Activated T-cell treated with anti-CD3 and anti-CD28 coated beads for 4 hours (primary cell): Measurements from ENCODE around the gene HTR3C.
"Not testable (repeated sequence)": the region's sequence is repeated elsewhere in the genome, so short reads cannot be mapped to it uniquely, and the experiment has no call there.

ENCODE experiments used
- DNase-seq: peaks from one replicate; pipeline ENCODE4 v3.0.0-alpha.2; 2020

Gene HTR3C, protein sequence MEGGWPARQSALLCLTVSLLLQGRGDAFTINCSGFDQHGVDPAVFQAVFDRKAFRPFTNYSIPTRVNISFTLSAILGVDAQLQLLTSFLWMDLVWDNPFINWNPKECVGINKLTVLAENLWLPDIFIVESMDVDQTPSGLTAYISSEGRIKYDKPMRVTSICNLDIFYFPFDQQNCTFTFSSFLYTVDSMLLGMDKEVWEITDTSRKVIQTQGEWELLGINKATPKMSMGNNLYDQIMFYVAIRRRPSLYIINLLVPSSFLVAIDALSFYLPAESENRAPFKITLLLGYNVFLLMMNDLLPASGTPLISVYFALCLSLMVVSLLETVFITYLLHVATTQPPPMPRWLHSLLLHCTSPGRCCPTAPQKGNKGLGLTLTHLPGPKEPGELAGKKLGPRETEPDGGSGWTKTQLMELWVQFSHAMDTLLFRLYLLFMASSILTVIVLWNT

DNA sequence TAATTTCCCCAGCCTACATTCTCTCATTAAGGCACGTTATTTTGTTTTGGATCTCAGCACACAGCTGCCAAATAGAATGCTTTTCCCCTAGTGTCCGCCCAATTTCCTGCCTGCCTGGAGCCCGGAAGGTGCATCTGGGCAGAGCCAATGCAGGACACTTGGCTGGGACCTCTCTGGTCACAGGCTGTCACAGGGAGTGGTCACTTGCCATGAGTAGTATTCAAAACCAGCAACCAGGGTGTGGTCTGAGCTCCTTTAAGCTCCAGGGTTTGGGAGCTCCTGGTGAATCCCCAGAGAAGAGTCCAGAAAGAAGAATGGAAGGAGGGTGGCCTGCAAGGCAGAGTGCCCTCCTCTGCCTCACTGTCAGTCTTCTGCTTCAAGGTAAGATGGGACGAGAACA lies at the start of gene HTR3C:
TSS of gene HTR3C (plus strand) at position 281 of the 400 bp plus-strand sequence. CDS start at position 315, 34 bp downstream.
- no peak for DNase-seq

DNA sequence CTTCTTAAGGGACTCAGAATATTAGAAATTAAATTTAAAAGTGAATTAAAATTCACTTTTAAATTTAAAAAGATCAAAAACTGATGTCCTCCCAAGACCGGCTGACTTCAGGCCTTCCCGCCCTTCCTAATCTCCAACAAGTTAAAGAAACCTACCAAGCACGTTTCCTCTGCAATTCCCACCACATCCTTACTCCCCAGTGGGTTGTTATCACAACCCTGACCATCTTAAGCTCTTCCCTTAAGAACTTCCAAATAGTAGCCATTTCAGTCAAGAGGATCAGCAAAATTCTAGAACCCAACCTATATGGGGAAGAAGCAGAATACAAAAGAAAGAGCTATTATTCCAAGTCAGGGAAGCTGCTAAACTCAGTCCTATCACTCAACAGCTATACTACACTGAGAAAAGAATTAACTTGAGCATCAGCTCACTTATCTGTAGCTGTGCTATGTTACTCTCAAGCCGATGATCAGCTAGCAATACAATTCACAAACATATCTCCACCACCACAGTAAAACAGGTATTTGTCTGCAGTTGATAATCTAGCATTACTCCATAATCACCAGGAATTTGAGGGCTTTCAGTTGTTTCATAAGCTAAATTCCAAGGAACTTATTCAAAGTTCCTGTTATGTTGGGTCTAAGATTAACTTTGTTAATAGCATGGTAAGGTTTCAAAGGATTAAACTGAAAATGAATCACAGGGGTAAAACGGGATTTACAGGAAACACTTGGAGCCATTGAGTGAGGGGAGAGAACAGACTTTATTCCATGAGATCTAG lies 49.5 kb upstream of the HTR3C start:
- no peak for DNase-seq

DNA sequence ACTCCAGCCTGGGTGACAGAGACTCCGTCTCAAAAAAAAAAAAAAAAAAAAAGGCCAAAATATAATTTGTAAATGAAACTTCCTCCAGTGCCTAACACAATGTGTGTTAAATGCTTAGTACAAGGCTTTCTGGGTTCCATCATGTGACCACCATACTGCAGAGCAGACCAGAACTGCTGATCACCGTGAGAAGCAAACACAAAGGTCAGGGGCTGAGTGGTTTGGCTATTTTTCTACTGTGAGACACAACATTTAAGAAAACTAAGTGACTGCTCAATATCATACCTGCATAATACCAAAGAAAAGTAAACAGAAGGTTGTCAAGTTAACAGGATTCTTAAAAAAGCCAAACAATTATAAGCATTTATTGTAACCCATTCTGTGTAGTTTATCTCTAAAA lies 48.4 kb upstream of the HTR3C start:
- no peak for DNase-seq

DNA sequence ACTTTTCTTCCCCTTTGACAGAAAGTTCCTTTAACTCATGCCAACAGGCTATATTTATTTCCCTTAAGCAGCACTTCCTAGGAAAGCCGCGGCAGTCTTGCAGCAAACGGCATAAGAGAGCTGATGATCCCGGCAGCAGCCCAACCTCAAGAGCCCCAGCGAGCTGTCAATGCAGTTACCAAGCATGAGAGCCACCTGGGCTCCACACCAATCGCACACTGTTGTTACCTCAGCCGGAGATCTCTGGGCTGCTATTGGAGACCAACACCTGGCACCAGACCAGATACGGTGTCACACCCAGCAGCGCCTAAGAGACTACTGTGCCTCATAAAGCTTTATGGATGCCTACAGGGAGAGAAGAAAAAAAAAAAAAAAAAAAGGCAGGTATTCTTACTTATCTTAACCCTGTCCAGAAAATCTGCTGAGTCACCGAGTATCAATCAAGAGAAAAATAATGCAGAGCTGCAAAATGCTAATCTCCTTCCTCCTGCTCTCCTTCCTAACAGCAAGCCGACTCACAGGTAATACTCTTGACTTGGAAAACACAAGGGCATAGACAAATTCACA lies 46.8 kb upstream of the HTR3C start:
- no peak for DNase-seq

DNA sequence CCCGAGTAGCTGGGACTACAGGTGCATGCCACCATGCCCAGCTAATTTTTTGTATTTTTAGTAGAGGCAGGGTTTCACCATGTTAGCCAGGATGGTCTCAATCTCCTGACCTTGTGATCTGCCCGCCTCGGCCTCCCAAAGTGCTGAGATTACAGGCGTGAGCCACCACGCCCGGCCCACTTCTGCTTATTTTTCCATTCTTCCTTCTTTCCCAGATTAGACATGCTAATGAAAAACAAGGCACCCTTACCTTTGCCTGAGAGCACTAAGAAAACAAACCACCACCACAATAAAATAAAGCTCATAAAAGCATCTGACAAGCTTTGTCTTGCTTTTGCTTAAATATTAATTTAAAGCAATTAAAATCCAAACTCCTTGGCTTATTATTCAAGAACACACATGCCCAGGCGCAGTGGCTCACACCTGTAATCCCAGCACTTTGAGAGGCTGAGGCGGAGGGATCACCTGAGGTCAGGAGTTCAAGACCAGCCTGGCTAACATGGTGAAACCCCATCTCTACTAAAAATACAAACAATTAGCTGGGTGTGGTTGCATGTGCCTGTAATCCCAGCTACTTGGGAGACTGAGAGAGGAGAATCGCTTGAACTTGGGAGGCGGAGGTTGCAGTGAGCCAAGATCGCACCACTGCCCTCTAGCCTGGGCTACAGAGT lies 45.6 kb upstream of the HTR3C start:
- not testable (repeated sequence) for DNase-seq

DNA sequence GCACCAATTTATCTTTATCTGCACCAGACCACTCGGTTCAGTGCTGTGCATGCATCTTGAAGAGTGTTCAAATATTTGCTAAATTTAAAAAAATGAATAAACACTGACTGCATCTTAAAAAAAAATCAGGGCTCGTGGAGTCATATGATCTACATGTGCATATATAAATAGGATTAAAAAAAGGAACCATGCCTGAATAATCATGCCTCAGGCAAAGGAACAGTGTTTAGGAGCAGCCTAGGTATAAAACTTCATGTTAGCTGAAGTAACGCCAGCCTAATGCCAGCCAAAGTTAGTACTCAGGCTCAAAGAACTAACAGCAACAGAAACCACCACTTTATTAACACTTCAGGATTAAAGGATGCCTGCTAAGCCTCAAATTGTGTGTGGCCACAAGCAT lies 44.7 kb upstream of the HTR3C start:
- DNase-seq = no peak

DNA sequence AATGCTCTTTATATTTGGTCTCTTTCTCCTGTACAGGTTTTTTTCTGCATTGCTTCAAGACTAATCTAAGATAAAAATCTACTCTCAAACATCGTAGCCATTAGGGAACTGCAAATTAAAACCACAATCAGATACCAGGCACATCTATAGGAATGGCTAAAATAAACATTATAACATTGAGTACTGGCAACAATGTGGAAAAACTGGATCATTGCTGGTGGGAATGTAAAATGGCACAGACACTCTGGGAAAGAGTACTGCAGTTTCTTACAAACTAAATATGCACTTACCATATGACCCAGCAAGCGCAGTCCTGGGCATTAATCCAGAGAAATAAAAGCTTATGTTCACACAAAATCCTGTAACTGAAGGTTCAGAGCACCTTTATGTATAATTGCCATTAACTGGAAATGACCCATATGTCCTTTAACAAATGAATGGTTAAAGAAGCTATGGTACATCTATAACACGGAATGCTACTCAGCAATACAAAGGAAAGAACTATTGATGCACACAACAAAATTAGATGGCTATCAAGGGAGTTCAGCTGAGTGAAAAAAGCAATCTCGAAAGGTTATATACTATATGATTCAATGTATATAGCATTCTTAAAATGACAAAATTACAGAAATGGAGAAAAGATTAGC lies 41.5 kb upstream of the HTR3C start:
- no peak for DNase-seq

DNA sequence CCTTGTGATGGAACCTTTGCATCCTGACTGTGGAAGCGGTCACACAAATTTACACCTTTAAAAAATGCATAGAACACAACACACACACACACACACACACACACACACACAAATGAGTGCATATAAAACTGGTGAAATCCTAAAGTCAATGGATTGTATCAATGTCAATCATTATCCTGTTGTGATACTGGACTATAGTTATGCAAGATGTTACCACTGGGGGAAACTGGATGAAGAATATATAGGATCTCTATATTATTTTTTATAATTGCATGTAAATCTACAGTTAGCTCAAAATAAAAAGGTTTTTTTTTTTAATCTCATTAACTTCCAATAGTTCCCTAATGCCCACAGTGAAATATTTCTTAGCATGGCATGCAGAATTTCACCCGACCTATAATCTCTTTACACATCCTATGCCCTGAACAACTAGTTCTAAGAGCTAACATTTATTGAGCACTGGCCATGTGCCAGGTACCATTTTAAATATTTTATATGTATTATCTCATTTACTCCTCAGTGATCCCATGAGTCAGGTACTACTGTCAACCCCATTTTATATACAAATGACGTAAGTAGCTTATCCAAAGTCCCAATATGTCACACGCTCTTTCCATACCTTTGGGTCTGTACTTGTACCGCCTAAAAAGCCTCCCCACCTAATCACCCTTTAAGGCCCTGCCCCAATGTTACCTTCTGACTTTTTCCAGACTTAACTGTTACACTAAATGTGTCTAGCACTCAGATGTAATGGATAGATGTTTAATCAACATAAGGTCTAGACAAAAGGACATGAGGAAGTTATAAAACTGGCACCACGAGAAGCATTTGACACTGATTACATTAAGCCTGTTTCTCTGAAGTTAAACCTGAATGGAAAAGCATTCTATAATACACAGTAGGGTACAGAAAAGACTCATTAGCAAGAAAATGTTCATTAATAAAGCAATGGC lies 40.6 kb upstream of the HTR3C start:
- DNase-seq = no peak

DNA sequence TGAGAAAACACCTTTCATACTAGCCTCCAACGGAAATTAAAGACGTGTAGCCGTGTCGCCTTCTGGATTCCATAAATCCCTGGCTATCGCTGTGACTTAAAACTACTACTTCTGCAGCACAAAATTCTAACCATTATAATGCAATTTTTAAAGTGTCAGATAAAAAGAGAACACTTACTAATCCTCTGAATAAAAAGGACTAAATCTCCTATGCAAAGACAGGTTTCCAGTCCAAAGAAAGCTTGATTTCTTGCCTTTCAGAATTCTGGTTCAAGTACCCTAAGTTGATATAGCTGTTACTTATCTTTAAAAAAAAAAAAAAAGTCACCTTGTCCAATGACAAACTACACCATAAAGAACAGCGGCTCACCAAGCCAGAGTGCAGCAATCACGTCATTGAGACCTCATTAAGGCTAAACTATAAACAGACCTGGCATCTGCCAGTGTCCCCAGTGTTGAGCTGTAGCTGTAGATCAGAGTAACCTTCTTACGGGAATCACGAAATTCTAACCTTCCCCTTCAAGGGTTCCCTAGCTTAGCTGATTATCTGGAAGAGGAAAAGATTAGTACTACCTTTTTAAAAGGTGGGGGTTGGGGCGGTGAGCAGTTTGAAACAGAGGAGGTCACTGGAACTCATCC lies 37.3 kb upstream of the HTR3C start:
- no peak for DNase-seq

DNA sequence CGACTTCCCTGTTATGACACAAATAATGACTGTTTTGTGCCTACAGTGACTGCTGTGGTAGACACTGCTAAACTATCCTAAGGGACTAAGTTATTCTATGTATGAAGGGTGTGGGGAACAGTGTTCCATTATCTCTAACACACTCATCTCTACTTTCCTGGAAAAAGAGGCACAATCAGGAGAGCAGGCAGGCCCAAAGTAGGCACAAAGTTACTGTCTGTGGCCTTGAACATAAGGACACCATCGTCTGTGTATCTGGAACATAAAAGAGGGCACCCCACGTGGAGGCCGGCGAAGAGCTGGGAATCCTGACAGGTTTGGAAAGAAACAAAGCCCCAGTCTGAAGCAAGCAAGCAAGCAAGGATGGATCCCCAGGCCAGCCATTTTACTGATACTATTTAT lies 36.7 kb upstream of the HTR3C start:
- no peak for DNase-seq

DNA sequence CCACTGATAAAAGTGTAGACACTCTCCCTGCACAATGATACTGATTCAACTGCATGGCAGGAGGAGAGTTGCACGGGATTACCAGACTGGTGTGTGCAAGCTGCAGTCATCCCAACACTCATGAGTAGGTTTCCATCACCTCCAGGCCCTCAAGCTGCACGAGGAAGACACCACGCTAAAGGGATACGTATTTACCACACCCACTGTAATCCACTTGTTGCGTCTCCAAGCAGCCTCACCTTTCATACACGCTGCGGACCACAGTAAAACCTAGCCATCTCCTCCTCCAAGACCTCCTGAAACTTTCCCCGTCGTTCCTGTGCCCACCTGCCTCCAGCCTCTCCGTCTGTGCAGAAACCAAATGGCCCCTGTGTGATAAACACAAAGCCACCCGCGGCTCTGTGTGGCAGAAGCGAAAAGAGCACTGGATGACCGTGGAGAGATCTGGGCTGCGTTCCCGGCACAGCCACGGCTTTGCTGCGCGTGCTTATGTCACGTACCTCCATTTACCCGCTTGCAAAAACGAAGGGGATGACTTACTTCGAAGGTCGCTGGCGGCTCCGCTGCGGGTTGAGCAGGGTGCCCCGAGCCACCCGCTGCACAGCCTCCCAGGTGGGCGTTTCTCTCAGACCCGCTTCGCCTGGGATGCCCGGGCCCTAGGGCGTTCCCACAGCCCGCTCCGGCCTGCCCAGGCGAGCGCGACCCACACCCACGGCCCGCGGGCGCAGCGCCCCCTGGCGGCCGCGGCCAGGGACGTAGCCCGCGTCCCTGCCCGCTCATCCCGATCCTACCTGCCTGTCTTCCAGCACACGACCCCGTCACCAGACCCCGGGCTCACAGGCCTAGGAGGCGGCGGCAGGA lies 35.8 kb upstream of the HTR3C start:
- peak; percentile 33 for DNase-seq

DNA sequence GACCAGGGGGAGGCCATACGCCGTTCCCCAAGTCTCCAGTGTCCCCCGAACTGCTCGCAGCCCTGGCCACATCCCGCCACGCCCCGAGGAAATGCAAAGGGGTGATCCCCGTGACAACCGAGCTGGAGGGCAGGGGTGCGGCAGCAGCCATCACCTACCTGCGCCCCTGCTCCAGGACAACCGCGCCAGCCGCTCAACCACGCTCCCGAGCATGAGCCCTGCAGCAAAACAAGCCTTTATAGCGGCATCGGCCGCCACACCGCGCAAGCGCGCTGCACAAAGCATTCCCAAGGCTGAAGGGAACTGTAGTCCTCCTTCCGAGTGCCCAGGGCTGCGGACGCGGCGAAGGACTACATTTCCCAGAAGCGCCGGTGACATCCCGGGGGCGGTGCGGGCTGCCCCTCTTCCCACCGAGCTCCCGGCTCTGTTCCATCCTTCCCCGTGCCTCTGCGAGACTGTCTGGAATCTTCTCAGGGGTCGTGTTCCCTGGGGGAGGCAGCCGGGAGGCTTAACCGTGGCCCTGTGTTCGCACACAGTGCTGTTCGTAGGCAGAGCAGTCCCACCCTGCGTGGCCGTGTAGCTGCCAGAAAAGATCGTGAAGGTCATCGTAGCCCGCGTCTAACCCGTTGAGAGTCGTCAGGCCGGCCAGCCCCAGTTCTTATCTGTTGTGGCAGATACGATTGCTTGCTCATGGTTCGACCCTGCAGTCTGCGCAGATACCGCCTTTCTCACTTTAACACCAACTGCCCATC lies 35.0 kb upstream of the HTR3C start, which contains the start of gene ABCC5:
TSS of gene ABCC5 (minus strand) at position 213 of the 752 bp plus-strand sequence. CDS start 3,492 bp downstream, outside the sequence.
- peak; percentile 72 for DNase-seq

DNA sequence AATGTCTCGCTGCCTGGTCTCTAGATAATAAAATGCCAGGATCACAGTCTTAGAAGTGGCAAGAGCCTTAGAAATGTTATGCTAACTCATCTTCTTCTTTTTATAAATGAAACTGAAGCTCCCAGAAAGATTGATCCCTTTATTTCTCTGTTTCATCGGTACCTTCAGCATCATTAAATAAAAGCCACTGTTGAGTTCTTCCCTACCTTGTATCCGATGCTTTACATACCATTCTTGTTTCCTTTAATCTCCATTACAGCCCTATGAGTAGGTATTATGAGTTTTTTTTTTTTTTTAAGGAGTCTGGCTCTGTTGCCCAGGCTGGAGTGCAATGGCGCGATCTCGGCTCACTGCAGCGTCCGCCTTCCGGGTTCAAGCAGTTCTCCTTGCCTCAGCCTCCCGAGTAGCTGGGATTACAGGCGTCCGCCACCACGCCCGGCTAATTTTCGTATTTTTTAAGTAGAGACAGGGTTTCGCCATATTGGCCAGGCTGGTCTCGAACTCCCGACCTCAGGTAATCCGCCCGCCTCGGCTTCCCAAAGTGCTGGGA lies 34.3 kb upstream of the HTR3C start:
- no peak for DNase-seq

DNA sequence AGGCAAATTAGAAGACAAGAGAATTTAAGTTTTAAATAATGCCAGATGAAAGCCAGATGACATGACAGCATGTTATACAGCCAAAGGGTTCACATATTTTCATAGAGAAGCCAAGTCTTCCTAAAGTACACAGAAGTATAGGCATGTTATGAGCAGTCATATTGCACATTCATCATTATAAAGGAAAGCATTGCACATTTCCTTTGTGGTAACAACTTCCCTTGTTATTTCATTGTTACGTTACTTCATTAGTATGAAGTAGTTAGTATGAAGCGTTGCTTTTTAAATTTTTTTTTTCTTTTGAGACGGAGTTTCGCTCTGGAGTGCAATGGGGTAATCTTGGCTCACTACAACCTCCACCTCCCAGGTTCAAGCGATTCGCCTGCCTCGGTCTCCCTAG lies 30.5 kb upstream of the HTR3C start:
- DNase-seq = no peak

DNA sequence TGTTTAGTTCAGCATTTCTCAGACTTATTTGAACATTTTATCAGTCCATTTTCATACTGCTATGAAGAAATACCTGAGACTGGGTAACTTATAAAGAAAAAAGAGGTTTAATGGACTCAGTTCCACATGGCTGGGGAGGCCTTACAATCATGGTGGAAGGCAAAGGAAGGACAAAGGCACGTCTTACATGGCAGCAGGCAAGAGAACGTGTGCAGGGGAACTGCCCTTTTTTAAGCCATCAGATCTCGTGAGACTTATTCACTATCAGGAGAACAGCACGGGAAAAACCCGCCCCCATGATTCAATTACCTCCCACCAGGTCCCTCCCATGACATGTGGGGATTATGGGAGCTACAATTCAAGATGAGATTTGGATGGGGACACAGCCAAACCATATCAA lies 27.6 kb upstream of the HTR3C start:
- not testable (repeated sequence) for DNase-seq

DNA sequence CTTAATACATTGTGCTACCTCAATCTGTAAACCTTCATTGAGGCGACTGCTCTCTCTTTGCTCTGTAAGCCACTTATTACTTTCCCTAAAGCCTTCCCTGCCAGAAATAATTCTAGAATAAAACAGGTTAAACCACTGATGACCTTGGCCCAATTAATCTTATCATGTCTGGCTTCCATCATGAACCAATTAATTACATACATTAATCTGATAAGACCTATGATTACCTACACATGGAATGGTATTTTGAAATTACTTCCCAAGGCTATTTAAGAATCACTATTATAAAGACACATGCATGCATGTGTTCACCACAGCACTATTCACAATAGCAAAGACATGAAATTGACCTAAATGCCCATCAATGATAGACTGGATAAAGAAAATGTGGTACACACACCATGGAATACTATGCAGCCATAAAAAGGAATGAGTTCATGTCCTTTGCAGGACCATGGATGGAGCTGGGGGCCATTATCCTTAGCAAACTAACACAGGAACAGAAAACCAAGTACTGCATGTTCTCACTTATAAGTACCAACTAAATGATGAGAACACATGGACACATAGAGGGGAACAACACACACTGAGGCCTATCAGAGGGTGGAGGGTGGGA lies 24.5 kb upstream of the HTR3C start:
- DNase-seq = not testable (repeated sequence)

DNA sequence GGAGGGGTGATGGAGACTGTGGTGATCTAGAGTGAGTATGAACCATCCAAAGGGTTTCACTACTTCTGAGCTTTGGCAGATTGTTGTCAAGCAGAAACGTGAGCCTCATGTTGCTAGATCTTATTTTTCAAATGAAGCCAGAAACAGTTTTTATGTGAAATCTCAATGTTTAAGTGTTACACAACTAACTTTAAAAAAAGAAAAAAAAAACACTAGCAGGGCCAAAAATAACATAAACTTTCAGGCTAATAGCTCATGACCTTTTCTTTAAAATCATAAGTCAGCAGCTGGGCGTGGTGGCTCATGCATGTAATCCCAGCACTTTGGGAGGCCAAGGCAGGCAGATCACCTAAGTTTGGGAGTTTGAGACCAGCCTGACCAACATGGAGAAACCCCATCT lies 23.4 kb upstream of the HTR3C start:
- no peak for DNase-seq

DNA sequence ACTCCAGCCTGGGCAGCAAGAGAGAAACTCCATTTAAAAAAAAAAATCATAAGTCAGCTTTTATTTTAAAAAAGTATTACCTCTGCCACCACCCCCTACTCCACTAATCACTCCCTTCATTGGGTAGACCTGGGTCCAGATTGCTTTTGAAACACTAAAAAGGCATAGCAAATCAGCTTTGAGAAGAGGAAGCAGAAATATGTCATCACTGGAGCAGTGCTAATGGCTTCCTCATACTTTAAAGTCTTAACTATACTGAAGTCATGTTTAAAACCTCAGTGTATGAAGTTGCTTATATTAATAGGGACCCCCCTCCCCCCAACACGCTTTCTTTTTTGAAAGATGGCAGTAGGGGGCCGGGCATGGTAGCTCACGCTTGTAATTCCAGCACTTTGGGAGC lies 22.3 kb upstream of the HTR3C start:
- DNase-seq = no peak
